ENCODE data around the gene VPREB3. TPM values are rescaled to one million over a fixed set of nuclear protein-coding genes. Genes with fewer than 3 reads are reported as not detected.

The VPREB3 gene
- polyA plus RNA-seq, 1 donor (not counting 4 experiments of a cell fraction or from before 2014, with no cell fraction given): not detected

GRCh38 chr22:23762842-23763578 lies 8.8 kb upstream of the VPREB3 start, which contains the start of gene C22orf15:
TSS of gene C22orf15 (plus strand) at chr22:23762990. CDS start at chr22:23763307, 317 bp downstream.
- no peaks in the 10 kb centered on the region for H3K9me3 ChIP-seq (ENCODE audit: control insufficient read depth, low read depth, low read length)
- no peaks in the 10 kb centered on the region for H4K20me1 ChIP-seq (ENCODE audit: control insufficient read depth, extremely low read depth, insufficient read depth, low read length)
- no peak for DNase-seq (ENCODE audit: low read depth, low spot score)
- H3K27ac ChIP-seq (ENCODE audit: control insufficient read depth, insufficient read depth, low read length): no peak within 1 kb of the TSS
- no peak within 1 kb of the TSS for H3K4me3 ChIP-seq (ENCODE audit: control insufficient read depth in 2 of 3, extremely low read depth in 1 of 3, insufficient read depth in 2 of 3, low read depth in 1 of 3, low read length in 3 of 3)
- FAIRE-seq: no peak
- peaks cover 2% of the 10 kb centered on the region for H3K4me1 ChIP-seq (ENCODE audit: control insufficient read depth, extremely low read depth, insufficient read depth, low read length)
- H3K79me2 ChIP-seq (ENCODE audit: control insufficient read depth, insufficient read depth, low read length): no peaks in the 10 kb centered on the region
- no peaks in the 10 kb centered on the region for H3K9me1 ChIP-seq (ENCODE audit: control insufficient read depth, extremely low read depth, insufficient read depth, low read length)
- H3K9ac ChIP-seq (ENCODE audit: control insufficient read depth, extremely low read depth, insufficient read depth, low read length): no peak within 1 kb of the TSS
- H2AFZ ChIP-seq (ENCODE audit: control insufficient read depth, low read length): no peak within 1 kb of the TSS
- H3K4me2 ChIP-seq (ENCODE audit: control insufficient read depth, extremely low read depth, insufficient read depth, low read depth, low read length): no peak within 1 kb of the TSS
- dilution Hi-C loops (cut with MboI; ENCODE audit: extremely low pct_ligation_motif_present, low sequenced_read_pairs): no loop called here
- H3K36me3 ChIP-seq (ENCODE audit: control insufficient read depth in 2 of 2, extremely low read depth in 1 of 2, insufficient read depth in 2 of 2, low read length in 2 of 2): no peaks in the 10 kb centered on the region
- H3K27me3 ChIP-seq (ENCODE audit: control insufficient read depth, extremely low read depth, insufficient read depth, low read length): peaks cover 5% of the 10 kb centered on the region
- no peak for TF ChIP-seq EZH2 (IDR thresholded peaks at IDR 0.05; ENCODE audit: low read length)
- no peak for TF ChIP-seq CTCF (optimal IDR thresholded peaks at IDR 0.05 in 1 of 3, IDR thresholded peaks at IDR 0.05 in 1 of 3, conservative IDR thresholded peaks at IDR 0.05 in 1 of 3; ENCODE audit: extremely low read depth in 1 of 3, insufficient read depth in 2 of 3, low read length in 3 of 3)

DNA sequence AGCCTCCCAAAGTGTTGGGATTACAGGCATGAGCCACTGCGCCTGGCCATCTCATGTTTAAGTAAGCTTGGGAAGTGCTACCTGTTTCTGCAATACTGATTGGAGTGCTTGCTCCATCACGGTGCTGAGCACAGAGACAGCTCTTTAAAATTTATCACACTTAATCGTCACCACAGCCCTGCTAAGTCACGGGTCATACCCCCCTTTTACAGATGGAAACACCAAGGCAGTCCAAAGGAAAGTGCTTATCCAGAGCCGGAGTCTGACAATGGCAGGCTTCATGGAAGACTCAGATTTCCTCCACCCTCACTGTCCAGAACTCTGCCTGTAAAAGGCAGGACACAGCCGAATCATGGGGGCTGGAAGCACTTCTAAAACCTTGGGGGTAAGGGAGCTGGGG lies 5.8 kb upstream of the VPREB3 start:
- no peaks in the 10 kb centered on the region for H3K79me2 ChIP-seq (ENCODE audit: control insufficient read depth, insufficient read depth, low read length)
- H2AFZ ChIP-seq (ENCODE audit: control insufficient read depth, low read length): no peak overlapping the region
- dilution Hi-C loops (cut with MboI; ENCODE audit: extremely low pct_ligation_motif_present, low sequenced_read_pairs): no loop called here
- H3K36me3 ChIP-seq (ENCODE audit: control insufficient read depth in 2 of 2, extremely low read depth in 1 of 2, insufficient read depth in 2 of 2, low read length in 2 of 2): no peaks in the 10 kb centered on the region
- no peaks in the 10 kb centered on the region for H3K4me1 ChIP-seq (ENCODE audit: control insufficient read depth, extremely low read depth, insufficient read depth, low read length)
- H3K9me3 ChIP-seq (ENCODE audit: control insufficient read depth, low read depth, low read length): no peaks in the 10 kb centered on the region
- H3K27ac ChIP-seq (ENCODE audit: control insufficient read depth, insufficient read depth, low read length): no peak overlapping the region
- DNase-seq (ENCODE audit: low read depth, low spot score) (no peak), FAIRE-seq (no peak)
- no peak overlapping the region for H3K4me2 ChIP-seq (ENCODE audit: control insufficient read depth, extremely low read depth, insufficient read depth, low read depth, low read length)
- no peaks in the 10 kb centered on the region for H3K27me3 ChIP-seq (ENCODE audit: control insufficient read depth, extremely low read depth, insufficient read depth, low read length)
- no peaks in the 10 kb centered on the region for H3K9me1 ChIP-seq (ENCODE audit: control insufficient read depth, extremely low read depth, insufficient read depth, low read length)
- TF ChIP-seq CTCF (optimal IDR thresholded peaks at IDR 0.05 in 1 of 3, IDR thresholded peaks at IDR 0.05 in 1 of 3, conservative IDR thresholded peaks at IDR 0.05 in 1 of 3; ENCODE audit: extremely low read depth in 1 of 3, insufficient read depth in 2 of 3, low read length in 3 of 3) (no peak), EZH2 (IDR thresholded peaks at IDR 0.05; ENCODE audit: low read length) (no peak)
- H4K20me1 ChIP-seq (ENCODE audit: control insufficient read depth, extremely low read depth, insufficient read depth, low read length): no peaks in the 10 kb centered on the region
- no peak overlapping the region for H3K4me3 ChIP-seq (ENCODE audit: control insufficient read depth in 2 of 3, extremely low read depth in 1 of 3, insufficient read depth in 2 of 3, low read depth in 1 of 3, low read length in 3 of 3)
- no peak overlapping the region for H3K9ac ChIP-seq (ENCODE audit: control insufficient read depth, extremely low read depth, insufficient read depth, low read length)
